Keratinocyte (primary cell): ENCODE measurements around the gene CCDC27.

Source experiments
- CTCF ChIP-seq, 3 experiments: IDR thresholded peaks in 1 of 3; conservative IDR thresholded peaks in 1 of 3; optimal IDR thresholded peaks in 1 of 3; 2 replicates in 2 of 3; 3 replicates in 1 of 3; pipeline versions ENCODE3 to v1.5.1; 2011; ENCODE audit warnings: low read length in 3 of 3, mild to moderate bottlenecking in 3 of 3, moderate library complexity in 2 of 3, control low read depth in 1 of 3, inconsistent platforms in 1 of 3; ENCODE audit not compliant: insufficient read depth in 2 of 3; ENCODE audit errors: extremely low read depth in 1 of 3
- EZH2 ChIP-seq: IDR thresholded peaks from one replicate; pipeline ENCODE4 v1.6.1; 2012; ENCODE audit warnings: inconsistent platforms, mild to moderate bottlenecking, low read length, moderate library complexity

DNA sequence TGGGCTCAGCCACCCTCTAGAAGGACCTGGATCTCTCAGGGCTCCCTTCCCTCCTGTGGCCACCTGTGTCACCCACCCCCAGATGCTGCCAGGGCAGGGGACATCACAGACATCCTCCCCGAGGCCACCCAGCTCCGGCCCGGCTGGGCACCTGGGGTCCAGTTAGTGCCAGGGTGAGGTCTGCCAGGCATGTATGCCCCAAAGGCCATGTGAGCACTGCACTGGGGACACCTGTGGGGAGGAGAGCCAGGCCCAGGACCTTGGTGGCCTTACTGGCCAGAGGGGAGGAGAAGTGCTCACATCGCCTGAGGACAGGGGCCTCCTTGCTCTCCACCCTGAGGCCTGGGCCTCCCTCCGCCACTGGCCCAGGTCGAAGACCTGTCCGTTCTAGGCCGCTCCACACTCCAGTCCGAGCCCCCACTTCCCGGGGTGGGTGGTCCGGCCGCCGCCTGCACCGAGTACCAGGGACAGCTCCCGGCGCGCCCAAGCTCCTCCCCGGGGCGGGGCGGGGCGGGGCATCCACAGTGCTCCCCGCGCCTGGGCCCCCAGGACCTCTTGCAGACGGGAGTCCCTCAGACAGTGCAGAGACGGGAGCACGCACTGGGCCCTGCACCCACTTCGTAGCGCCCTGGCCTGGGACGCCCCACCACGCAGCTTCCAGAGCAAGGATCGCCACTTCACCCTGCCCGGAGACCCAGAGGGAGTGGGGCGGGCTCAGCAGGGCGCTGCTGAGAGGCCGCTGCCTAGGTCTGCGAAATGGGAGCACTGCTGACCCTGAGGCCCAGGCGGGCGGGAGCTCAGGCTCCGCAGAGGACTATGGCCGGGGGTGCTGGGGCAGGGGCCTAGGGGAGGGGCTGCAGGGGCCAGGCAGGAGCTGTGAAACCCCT lies 34.3 kb upstream of the CCDC27 start:
- no peak for TF ChIP-seq CTCF (optimal IDR thresholded peaks at IDR 0.05 in 1 of 3, IDR thresholded peaks at IDR 0.05 in 1 of 3, conservative IDR thresholded peaks at IDR 0.05 in 1 of 3; ENCODE audit: extremely low read depth in 1 of 3, insufficient read depth in 2 of 3, low read length in 3 of 3)
- TF ChIP-seq EZH2, result no peak
